ENCODE results near the gene HSBP1L1.
A peak's percentile ranks its signal among the peaks of the same experiment; 100 is the strongest.
"Not testable (repeated sequence)": the region's sequence is repeated elsewhere in the genome, so short reads cannot be mapped to it uniquely, and the experiment has no call there.

The HSBP1L1 gene

GRCh38 chr18:79987566-79987965, 23.1 kb downstream of the HSBP1L1 start:
- no peak for DNase-seq

- peak; percentile 83 for DNase-seq
Measured at GRCh38 chr18:79988071-79988450, 23.6 kb downstream of the HSBP1L1 start.

GRCh38 chr18:79988451-79989194, 24.2 kb downstream of the HSBP1L1 start, which contains the start of gene TXNL4A:
TXNL4A (minus strand) TSS chr18:79988563; CDS start chr18:79988392, 171 bp downstream.
- peak; percentile 83 for DNase-seq

GRCh38 chr18:79989195-79989497, 24.7 kb downstream of the HSBP1L1 start:
- DNase-seq = no peak

GRCh38 chr18:79991494-79991893, 27.1 kb downstream of the HSBP1L1 start:
- DNase-seq = no peak

- not testable (repeated sequence) for DNase-seq
Measured at GRCh38 chr18:79999701-80000100, 35.3 kb downstream of the HSBP1L1 start.

GRCh38 chr18:80000877-80001276, 36.4 kb downstream of the HSBP1L1 start:
- no peak for DNase-seq

- no peak for DNase-seq
Measured at GRCh38 chr18:80002468-80002867, 38.0 kb downstream of the HSBP1L1 start.

GRCh38 chr18:80004600-80005342, 40.3 kb downstream of the HSBP1L1 start:
- DNase-seq = no peak

- DNase-seq = no peak
Measured at GRCh38 chr18:80006724-80007123, 42.3 kb downstream of the HSBP1L1 start.

GRCh38 chr18:80009661-80010550, 45.5 kb downstream of the HSBP1L1 start:
- peak; percentile 57 for DNase-seq

GRCh38 chr18:80010551-80010906, 46.1 kb downstream of the HSBP1L1 start:
- no peak for DNase-seq

- not testable (repeated sequence) for DNase-seq
Measured at GRCh38 chr18:80011496-80012137, 47.2 kb downstream of the HSBP1L1 start.

GRCh38 chr18:80012714-80013113, 48.3 kb downstream of the HSBP1L1 start:
- DNase-seq = no peak
